MM.1S (cell line): ENCODE measurements around the gene MAN2A2.

Experiments
- DNase-seq: peaks from one replicate; pipeline ENCODE4 v3.0.0-alpha.2; 2015
- H2AFZ ChIP-seq: fragments of 300-600 bp; sonication (generic); 2 replicates; pipeline ENCODE4 v1.6.0; 2016; ENCODE audit warnings: antibody characterized with exemption, low read length
- H3F3A ChIP-seq: fragments of 300-600 bp; sonication (generic); 2 replicates; pipeline ENCODE4 v1.6.1; 2016; ENCODE audit warnings: mild to moderate bottlenecking, antibody characterized with exemption, low read length, moderate library complexity, mixed read lengths; ENCODE audit not compliant: insufficient read depth
- H3K27ac ChIP-seq: fragments of 300-600 bp; sonication (generic); 2 replicates; pipeline ENCODE4 v1.5.1; 2016; ENCODE audit warnings: mild to moderate bottlenecking, low read length
- H3K27me3 ChIP-seq: fragments of 300-600 bp; sonication (generic); replicated peaks from 2 replicates; pipeline ENCODE4 v1.6.0; 2016; ENCODE audit warnings: low read length; ENCODE audit not compliant: insufficient read depth
- H3K36me3 ChIP-seq: fragments of 300-600 bp; sonication (generic); replicated peaks from 2 replicates; pipeline ENCODE4 v1.6.1; 2016; ENCODE audit warnings: mild to moderate bottlenecking, low read length, mixed read lengths; ENCODE audit not compliant: insufficient read depth
- H3K4me1 ChIP-seq: fragments of 300-600 bp; sonication (generic); 2 replicates; pipeline ENCODE4 v1.6.1; 2016; ENCODE audit warnings: low read length, mixed read lengths
- H3K4me2 ChIP-seq: fragments of 300-600 bp; sonication (generic); 2 replicates; pipeline ENCODE4 v1.6.0; 2016; ENCODE audit warnings: low read depth, low read length
- H3K4me3 ChIP-seq: fragments of 300-600 bp; sonication (generic); 2 replicates; pipeline ENCODE4 v1.5.1; 2016; ENCODE audit warnings: low read length, mixed read lengths
- H3K79me2 ChIP-seq: fragments of 300-600 bp; sonication (generic); 2 replicates; pipeline ENCODE4 v1.6.1; 2016; ENCODE audit warnings: mixed run types, low read length, mixed read lengths
- H3K9ac ChIP-seq: fragments of 300-600 bp; sonication (generic); 2 replicates; pipeline ENCODE4 v1.6.1; 2016; ENCODE audit warnings: low read length, mixed read lengths
- H3K9me2 ChIP-seq: fragments of 300-600 bp; sonication (generic); replicated peaks from 2 replicates; pipeline ENCODE4 v1.6.1; 2016; ENCODE audit warnings: mild to moderate bottlenecking, low read length, mixed read lengths; ENCODE audit not compliant: insufficient read depth
- H3K9me3 ChIP-seq: fragments of 300-600 bp; sonication (generic); replicated peaks from 2 replicates; pipeline ENCODE4 v1.6.1; 2016; ENCODE audit warnings: mild to moderate bottlenecking, low read length, mixed read lengths; ENCODE audit not compliant: insufficient read depth
- H4K20me1 ChIP-seq: fragments of 300-600 bp; sonication (generic); 2 replicates; pipeline ENCODE4 v1.6.1; 2016; ENCODE audit warnings: mild to moderate bottlenecking, low read length, moderate library complexity, mixed read lengths; ENCODE audit not compliant: insufficient read depth
- EZH2 ChIP-seq: fragments of 300-600 bp; sonication (generic); optimal IDR thresholded peaks from 2 replicates; pipeline ENCODE3; 2017; ENCODE audit warnings: low read depth, mild to moderate bottlenecking, antibody characterized with exemption, low read length, mixed read lengths
- EZH2phosphoT487 ChIP-seq: fragments of 300-600 bp; sonication (generic); IDR thresholded peaks from 2 replicates; pipeline ENCODE4 v1.6.1; 2018; ENCODE audit warnings: antibody characterized with exemption, low read length
- TF ChIP-seq, protein P1 (sequence below): fragments of 300-600 bp; sonication (generic); IDR thresholded peaks from 2 replicates; pipeline ENCODE4 v1.5.1; 2016; ENCODE audit warnings: antibody characterized with exemption, low read length, mixed read lengths

Gene MAN2A2

DNA sequence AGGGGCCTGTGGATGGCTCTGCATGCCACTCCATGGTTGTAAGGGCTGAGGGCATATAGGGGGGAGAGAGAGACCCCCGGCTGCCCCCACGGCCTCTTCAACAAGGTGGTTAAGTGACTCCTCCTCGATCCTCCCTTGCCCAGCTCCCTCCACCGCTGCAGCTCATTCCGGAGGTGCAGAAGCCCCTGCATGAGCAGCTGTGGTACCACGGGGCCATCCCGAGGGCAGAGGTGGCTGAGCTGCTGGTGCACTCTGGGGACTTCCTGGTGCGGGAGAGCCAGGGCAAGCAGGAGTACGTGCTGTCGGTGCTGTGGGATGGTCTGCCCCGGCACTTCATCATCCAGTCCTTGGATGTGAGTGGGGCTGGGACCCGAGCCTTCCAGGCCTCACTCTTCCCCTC is 12.3 kb upstream of the MAN2A2 start:
- Histone ChIP-seq H3K27me3 (peaks cover 10% of the 10 kb centered on the region; the same call in 1 of the 2 replicates), H3K9me3 (no peaks in the 10 kb centered on the region), H3K4me1 (no peaks in the 10 kb centered on the region), H2AFZ (no peak overlapping the region), H3K36me3 (no peaks in the 10 kb centered on the region), H3K9me2 (no peaks in the 10 kb centered on the region), H4K20me1 (no peaks in the 10 kb centered on the region), H3K4me2 (no peak overlapping the region), H3K9ac (no peak overlapping the region), H3F3A (no peaks in the 10 kb centered on the region), H3K4me3 (no peak overlapping the region), H3K79me2 (no peaks in the 10 kb centered on the region), H3K27ac (no peak overlapping the region)
- TF ChIP-seq EZH2 (no peak), EZH2phosphoT487 (no peak)
- TF ChIP-seq, protein P1, sequence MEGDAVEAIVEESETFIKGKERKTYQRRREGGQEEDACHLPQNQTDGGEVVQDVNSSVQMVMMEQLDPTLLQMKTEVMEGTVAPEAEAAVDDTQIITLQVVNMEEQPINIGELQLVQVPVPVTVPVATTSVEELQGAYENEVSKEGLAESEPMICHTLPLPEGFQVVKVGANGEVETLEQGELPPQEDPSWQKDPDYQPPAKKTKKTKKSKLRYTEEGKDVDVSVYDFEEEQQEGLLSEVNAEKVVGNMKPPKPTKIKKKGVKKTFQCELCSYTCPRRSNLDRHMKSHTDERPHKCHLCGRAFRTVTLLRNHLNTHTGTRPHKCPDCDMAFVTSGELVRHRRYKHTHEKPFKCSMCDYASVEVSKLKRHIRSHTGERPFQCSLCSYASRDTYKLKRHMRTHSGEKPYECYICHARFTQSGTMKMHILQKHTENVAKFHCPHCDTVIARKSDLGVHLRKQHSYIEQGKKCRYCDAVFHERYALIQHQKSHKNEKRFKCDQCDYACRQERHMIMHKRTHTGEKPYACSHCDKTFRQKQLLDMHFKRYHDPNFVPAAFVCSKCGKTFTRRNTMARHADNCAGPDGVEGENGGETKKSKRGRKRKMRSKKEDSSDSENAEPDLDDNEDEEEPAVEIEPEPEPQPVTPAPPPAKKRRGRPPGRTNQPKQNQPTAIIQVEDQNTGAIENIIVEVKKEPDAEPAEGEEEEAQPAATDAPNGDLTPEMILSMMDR = no peak
- DNase-seq = no peak

DNA sequence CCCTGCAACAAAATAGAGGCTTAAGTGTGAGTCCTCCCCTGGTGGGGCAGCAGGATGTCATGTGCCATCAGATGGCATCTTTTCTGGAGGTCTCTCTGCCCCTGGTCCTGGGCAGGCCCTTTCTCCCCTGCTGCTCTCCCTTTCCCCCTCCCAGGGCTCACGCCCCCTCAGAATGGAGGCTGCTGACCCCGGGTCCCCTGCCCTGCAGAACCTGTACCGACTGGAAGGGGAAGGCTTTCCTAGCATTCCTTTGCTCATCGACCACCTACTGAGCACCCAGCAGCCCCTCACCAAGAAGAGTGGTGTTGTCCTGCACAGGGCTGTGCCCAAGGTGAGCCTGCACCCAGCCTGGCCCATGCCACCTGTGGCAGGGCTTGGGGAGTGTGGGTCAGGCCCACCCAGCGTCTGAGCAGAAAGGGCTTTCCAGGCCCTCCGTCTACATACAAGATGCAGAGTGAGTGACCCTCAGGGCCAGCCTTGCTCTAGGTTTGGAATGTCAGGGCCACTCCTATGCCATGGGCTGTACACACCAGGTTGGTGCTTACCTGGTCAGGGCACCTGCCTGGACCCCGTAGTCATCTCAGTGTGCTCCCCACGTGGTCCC is 11.7 kb upstream of the MAN2A2 start:
- TF ChIP-seq, protein P1 = no peak
- TF ChIP-seq EZH2 (no peak), EZH2phosphoT487 (no peak)
- Histone ChIP-seq H3K36me3 (no peaks in the 10 kb centered on the region), H3K27ac (no peak overlapping the region), H3K4me1 (0 out of 2 replicates have a peak, but pooled peaks cover 1% of the 10 kb centered on the region), H4K20me1 (no peaks in the 10 kb centered on the region), H3K4me3 (no peak overlapping the region), H3K27me3 (peaks cover 10% of the 10 kb centered on the region; the same call in 1 of the 2 replicates), H3K9me3 (no peaks in the 10 kb centered on the region), H3K9me2 (no peaks in the 10 kb centered on the region), H3K79me2 (no peaks in the 10 kb centered on the region), H3K4me2 (no peak overlapping the region), H2AFZ (no peak overlapping the region), H3F3A (no peaks in the 10 kb centered on the region), H3K9ac (no peak overlapping the region)
- no peak for DNase-seq

DNA sequence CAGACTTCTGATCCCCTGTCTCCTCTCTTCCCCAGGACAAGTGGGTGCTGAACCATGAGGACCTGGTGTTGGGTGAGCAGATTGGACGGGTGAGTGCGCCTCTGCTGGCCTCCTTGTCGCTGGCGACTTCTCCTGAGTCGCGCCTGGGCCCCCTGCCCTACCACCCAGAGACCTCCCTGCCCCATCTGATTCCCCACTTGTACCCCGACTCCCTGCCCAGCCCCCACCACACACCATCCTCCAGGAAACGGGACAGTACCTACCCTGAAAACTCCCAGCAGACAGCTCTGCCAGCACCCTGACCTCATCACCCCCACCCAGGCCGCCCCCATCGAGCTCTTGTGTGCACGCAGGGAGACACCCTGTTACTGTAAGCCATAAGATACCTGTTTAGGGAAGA is 11.1 kb upstream of the MAN2A2 start:
- no peaks in the 10 kb centered on the region for H3F3A ChIP-seq
- H3K4me1 ChIP-seq = 0 out of 2 replicates have a peak, but pooled peaks cover 3% of the 10 kb centered on the region
- no peak for DNase-seq
- no peaks in the 10 kb centered on the region for H3K9me3 ChIP-seq
- no peak for TF ChIP-seq EZH2phosphoT487
- no peaks in the 10 kb centered on the region for H4K20me1 ChIP-seq
- no peak overlapping the region for H3K27ac ChIP-seq
- H3K79me2 ChIP-seq = no peaks in the 10 kb centered on the region
- H3K9ac ChIP-seq = no peak overlapping the region
- H3K4me2 ChIP-seq = no peak overlapping the region
- no peaks in the 10 kb centered on the region for H3K36me3 ChIP-seq
- peaks cover 10% of the 10 kb centered on the region; the same call in 1 of the 2 replicates for H3K27me3 ChIP-seq
- H3K4me3 ChIP-seq = no peak overlapping the region
- no peaks in the 10 kb centered on the region for H3K9me2 ChIP-seq
- no peak overlapping the region for H2AFZ ChIP-seq

DNA sequence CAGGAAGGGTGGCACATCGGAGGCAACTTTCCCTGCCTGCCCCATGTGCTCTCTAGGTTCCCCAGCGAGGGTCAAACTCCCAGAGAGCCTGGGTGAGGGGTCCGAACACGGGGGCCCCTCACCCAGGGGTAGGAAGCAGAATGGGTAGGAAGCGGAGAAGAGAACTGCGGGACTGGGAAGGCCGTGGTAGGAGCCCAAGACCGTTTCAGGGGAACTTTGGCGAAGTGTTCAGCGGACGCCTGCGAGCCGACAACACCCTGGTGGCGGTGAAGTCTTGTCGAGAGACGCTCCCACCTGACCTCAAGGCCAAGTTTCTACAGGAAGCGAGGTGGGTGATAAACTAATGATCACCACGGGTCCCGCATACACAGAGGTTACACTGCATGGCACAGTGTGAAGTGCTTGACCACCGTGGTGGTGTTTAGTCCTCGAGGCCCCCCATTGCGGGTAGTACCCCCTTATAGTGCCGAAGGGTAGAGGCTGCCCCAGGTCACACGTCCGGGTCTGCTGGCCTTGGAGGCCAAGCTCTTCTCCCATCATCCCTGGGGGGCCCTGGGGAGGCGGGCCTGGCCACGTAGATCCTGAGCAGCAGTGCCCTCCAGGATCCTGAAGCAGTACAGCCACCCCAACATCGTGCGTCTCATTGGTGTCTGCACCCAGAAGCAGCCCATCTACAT is 10.5 kb upstream of the MAN2A2 start:
- no peak for DNase-seq
- TF ChIP-seq EZH2 (no peak), EZH2phosphoT487 (no peak)
- TF ChIP-seq, protein P1 = no peak
- Histone ChIP-seq H2AFZ (no peak overlapping the region), H3K27me3 (peaks cover 5% of the 10 kb centered on the region; the same call in 1 of the 2 replicates), H3K4me3 (no peak overlapping the region), H3K9me2 (no peaks in the 10 kb centered on the region), H3F3A (no peaks in the 10 kb centered on the region), H3K79me2 (no peaks in the 10 kb centered on the region), H3K4me1 (0 out of 2 replicates have a peak, but pooled peaks cover 3% of the 10 kb centered on the region), H4K20me1 (no peaks in the 10 kb centered on the region), H3K9ac (no peak overlapping the region), H3K27ac (no peak overlapping the region), H3K4me2 (no peak overlapping the region), H3K36me3 (no peaks in the 10 kb centered on the region), H3K9me3 (no peaks in the 10 kb centered on the region)
